ENCODE measurements around the gene BICD1. TPM values are rescaled to one million over a fixed set of nuclear protein-coding genes. Genes with fewer than 3 reads are reported as not detected.

BICD1 gene
- polyA plus RNA-seq, 1 of the 3 experiments (the other 2 are of a cell fraction) = 12.1 TPM

DNA sequence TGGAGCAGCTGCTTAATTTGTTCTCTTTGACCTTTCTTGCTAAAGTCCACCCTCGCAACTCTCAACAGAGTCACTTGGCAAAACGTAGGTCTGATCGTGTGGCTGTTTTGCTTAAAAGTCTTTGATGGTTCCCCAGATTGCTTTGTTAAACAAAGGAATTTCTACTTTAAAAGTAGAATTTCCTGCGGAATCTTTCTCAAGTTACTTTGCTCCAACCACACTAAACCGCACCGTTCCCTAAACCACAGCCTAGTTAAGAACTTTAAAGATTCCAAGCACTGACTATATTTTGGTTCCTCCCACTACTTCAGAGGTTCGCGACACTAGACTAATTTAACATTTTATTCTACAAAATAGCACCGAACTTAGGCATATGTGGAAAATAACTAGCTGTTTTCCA, 177.9 kb downstream of the BICD1 start:
- Histone ChIP-seq H3K4me3 (ENCODE audit: low read depth in 2 of 2, low read length in 1 of 2) (no peak overlapping the region), H3F3A (replicated peaks; ENCODE audit: insufficient read depth) (no peaks in the 10 kb centered on the region), H3K9me3 (no peaks in the 10 kb centered on the region), H3K27ac (ENCODE audit: low read depth in 2 of 2, low read length in 1 of 2) (no peak overlapping the region), H3K79me2 (ENCODE audit: insufficient read depth) (peaks cover 11% of the 10 kb centered on the region), H4K20me1 (ENCODE audit: insufficient read depth) (no peaks in the 10 kb centered on the region), H3K4me1 (ENCODE audit: control insufficient read depth in 1 of 2, insufficient read depth in 2 of 2, low read depth in 1 of 2, low read length in 1 of 2) (no peaks in the 10 kb centered on the region), H3K27me3 (ENCODE audit: insufficient read depth) (no peaks in the 10 kb centered on the region), H3K9ac (no peak overlapping the region), H2AFZ (ENCODE audit: low read depth) (no peak overlapping the region), H3K4me2 (no peak overlapping the region), H3K9me2 (no peaks in the 10 kb centered on the region), H3K36me3 (replicated peaks in 1 of 2; ENCODE audit: control insufficient read depth in 1 of 2, insufficient read depth in 2 of 2, low read length in 1 of 2) (no peaks in the 10 kb centered on the region)
- ChIA-PET POLR2A (no interaction called here), CTCF (no interaction called here)
- no peak for TF ChIP-seq NRF1 (IDR thresholded peaks at IDR 0.05; ENCODE audit: low read depth, low read length)
- TF ChIP-seq, protein P1, sequence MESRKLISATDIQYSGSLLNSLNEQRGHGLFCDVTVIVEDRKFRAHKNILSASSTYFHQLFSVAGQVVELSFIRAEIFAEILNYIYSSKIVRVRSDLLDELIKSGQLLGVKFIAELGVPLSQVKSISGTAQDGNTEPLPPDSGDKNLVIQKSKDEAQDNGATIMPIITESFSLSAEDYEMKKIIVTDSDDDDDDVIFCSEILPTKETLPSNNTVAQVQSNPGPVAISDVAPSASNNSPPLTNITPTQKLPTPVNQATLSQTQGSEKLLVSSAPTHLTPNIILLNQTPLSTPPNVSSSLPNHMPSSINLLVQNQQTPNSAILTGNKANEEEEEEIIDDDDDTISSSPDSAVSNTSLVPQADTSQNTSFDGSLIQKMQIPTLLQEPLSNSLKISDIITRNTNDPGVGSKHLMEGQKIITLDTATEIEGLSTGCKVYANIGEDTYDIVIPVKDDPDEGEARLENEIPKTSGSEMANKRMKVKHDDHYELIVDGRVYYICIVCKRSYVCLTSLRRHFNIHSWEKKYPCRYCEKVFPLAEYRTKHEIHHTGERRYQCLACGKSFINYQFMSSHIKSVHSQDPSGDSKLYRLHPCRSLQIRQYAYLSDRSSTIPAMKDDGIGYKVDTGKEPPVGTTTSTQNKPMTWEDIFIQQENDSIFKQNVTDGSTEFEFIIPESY (IDR thresholded peaks at IDR 0.05; ENCODE audit: borderline replicate concordance, low read depth) = no peak
- TF ChIP-seq, protein P2, sequence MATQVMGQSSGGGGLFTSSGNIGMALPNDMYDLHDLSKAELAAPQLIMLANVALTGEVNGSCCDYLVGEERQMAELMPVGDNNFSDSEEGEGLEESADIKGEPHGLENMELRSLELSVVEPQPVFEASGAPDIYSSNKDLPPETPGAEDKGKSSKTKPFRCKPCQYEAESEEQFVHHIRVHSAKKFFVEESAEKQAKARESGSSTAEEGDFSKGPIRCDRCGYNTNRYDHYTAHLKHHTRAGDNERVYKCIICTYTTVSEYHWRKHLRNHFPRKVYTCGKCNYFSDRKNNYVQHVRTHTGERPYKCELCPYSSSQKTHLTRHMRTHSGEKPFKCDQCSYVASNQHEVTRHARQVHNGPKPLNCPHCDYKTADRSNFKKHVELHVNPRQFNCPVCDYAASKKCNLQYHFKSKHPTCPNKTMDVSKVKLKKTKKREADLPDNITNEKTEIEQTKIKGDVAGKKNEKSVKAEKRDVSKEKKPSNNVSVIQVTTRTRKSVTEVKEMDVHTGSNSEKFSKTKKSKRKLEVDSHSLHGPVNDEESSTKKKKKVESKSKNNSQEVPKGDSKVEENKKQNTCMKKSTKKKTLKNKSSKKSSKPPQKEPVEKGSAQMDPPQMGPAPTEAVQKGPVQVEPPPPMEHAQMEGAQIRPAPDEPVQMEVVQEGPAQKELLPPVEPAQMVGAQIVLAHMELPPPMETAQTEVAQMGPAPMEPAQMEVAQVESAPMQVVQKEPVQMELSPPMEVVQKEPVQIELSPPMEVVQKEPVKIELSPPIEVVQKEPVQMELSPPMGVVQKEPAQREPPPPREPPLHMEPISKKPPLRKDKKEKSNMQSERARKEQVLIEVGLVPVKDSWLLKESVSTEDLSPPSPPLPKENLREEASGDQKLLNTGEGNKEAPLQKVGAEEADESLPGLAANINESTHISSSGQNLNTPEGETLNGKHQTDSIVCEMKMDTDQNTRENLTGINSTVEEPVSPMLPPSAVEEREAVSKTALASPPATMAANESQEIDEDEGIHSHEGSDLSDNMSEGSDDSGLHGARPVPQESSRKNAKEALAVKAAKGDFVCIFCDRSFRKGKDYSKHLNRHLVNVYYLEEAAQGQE (IDR thresholded peaks at IDR 0.05; ENCODE audit: low read depth, low read length) = no peak
- TF ChIP-seq TEAD4 (IDR thresholded peaks at IDR 0.05; ENCODE audit: borderline replicate concordance, insufficient read depth) = no peak
- TF ChIP-seq POLR2AphosphoS5 (IDR thresholded peaks at IDR 0.05; ENCODE audit: low read depth, low read length) = no peak
- 94% methylated on average over 9 of the region's 9 CpGs for WGBS (ENCODE audit: low lambda C conversion rate)
- no peak for DNase-seq

DNA sequence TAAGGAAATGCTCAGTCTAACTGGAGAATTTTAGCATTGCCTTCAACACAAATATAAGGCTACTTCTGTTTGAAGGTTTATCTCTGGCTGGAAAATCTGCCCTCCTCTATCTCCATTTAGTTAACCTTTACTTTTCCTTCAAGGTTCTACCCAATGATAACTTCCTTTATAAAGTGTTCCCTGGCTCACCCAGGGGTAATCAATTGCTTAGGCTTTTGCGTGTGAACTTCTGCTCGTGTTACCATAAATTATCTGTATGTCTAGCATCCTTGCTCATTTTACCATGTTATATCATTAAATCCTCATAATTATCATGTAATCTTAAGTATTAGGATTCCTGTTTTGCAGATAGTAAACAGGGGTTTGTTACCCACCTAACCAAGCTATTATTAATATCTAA, 178.4 kb downstream of the BICD1 start:
- Histone ChIP-seq H3K79me2 (ENCODE audit: insufficient read depth) (peaks cover 11% of the 10 kb centered on the region), H3K4me1 (ENCODE audit: control insufficient read depth in 1 of 2, insufficient read depth in 2 of 2, low read depth in 1 of 2, low read length in 1 of 2) (no peaks in the 10 kb centered on the region), H3K4me3 (ENCODE audit: low read depth in 2 of 2, low read length in 1 of 2) (no peak overlapping the region), H4K20me1 (ENCODE audit: insufficient read depth) (no peaks in the 10 kb centered on the region), H3K4me2 (no peak overlapping the region), H2AFZ (ENCODE audit: low read depth) (no peak overlapping the region), H3K9me2 (no peaks in the 10 kb centered on the region), H3K9me3 (no peaks in the 10 kb centered on the region), H3K9ac (no peak overlapping the region), H3K27me3 (ENCODE audit: insufficient read depth) (no peaks in the 10 kb centered on the region), H3K27ac (ENCODE audit: low read depth in 2 of 2, low read length in 1 of 2) (no peak overlapping the region), H3F3A (replicated peaks; ENCODE audit: insufficient read depth) (no peaks in the 10 kb centered on the region), H3K36me3 (replicated peaks in 1 of 2; ENCODE audit: control insufficient read depth in 1 of 2, insufficient read depth in 2 of 2, low read length in 1 of 2) (no peaks in the 10 kb centered on the region)
- DNase-seq = no peak
- CTCF ChIA-PET = no interaction called here
- TF ChIP-seq RCOR1 (IDR thresholded peaks at IDR 0.05; ENCODE audit: low read length) = no peak
- no peak for TF ChIP-seq TCF12 (IDR thresholded peaks at IDR 0.05)
- TF ChIP-seq, protein P1 (IDR thresholded peaks at IDR 0.05; ENCODE audit: borderline replicate concordance, low read depth) = no peak
- TF ChIP-seq TAF1 (IDR thresholded peaks at IDR 0.05; ENCODE audit: borderline replicate concordance, low read depth, low read length) = no peak
- TF ChIP-seq SIN3A (IDR thresholded peaks at IDR 0.05; ENCODE audit: borderline replicate concordance, low read depth, low read length) = no peak
- TF ChIP-seq FOXM1 (IDR thresholded peaks at IDR 0.05; ENCODE audit: low read depth) = no peak
- TF ChIP-seq MEF2A (IDR thresholded peaks at IDR 0.05; ENCODE audit: borderline replicate concordance, low read depth) = no peak
- TF ChIP-seq, protein P3, sequence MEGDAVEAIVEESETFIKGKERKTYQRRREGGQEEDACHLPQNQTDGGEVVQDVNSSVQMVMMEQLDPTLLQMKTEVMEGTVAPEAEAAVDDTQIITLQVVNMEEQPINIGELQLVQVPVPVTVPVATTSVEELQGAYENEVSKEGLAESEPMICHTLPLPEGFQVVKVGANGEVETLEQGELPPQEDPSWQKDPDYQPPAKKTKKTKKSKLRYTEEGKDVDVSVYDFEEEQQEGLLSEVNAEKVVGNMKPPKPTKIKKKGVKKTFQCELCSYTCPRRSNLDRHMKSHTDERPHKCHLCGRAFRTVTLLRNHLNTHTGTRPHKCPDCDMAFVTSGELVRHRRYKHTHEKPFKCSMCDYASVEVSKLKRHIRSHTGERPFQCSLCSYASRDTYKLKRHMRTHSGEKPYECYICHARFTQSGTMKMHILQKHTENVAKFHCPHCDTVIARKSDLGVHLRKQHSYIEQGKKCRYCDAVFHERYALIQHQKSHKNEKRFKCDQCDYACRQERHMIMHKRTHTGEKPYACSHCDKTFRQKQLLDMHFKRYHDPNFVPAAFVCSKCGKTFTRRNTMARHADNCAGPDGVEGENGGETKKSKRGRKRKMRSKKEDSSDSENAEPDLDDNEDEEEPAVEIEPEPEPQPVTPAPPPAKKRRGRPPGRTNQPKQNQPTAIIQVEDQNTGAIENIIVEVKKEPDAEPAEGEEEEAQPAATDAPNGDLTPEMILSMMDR (IDR thresholded peaks at IDR 0.05) = no peak
- TF ChIP-seq, protein P4, sequence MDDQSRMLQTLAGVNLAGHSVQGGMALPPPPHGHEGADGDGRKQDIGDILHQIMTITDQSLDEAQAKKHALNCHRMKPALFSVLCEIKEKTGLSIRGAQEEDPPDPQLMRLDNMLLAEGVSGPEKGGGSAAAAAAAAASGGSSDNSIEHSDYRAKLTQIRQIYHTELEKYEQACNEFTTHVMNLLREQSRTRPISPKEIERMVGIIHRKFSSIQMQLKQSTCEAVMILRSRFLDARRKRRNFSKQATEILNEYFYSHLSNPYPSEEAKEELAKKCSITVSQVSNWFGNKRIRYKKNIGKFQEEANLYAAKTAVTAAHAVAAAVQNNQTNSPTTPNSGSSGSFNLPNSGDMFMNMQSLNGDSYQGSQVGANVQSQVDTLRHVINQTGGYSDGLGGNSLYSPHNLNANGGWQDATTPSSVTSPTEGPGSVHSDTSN (IDR thresholded peaks at IDR 0.05) = no peak
- TF ChIP-seq RXRA (IDR thresholded peaks at IDR 0.05; ENCODE audit: borderline replicate concordance, low read depth) = no peak
- TF ChIP-seq GATA2 (CRISPR knock-in tag; IDR thresholded peaks at IDR 0.05) = no peak
- TF ChIP-seq NFIC (IDR thresholded peaks at IDR 0.05; ENCODE audit: borderline replicate concordance) = no peak
- POLR2A ChIA-PET = interaction anchor here (0.9 kb wide), 1 partner anchor 36 kb away, joined by 3 read pairs; no protein-coding TSS in a partner anchor
- WGBS (ENCODE audit: low lambda C conversion rate) = 73% methylated on average over 2 of the region's 2 CpGs
